Skeletal muscle satellite cell (primary cell): ENCODE results near the gene BRAF.
A peak's percentile ranks its signal among the peaks of the same experiment; 100 is the strongest.
"Not testable (repeated sequence)": the region's sequence is repeated elsewhere in the genome, so short reads cannot be mapped to it uniquely, and the experiment has no call there.

Source experiments
- H3K27me3 ChIP-seq: 2 replicates; pipeline ENCODE4 v1.7.0; 2013; ENCODE audit warnings: low read length; ENCODE audit not compliant: control insufficient read depth, insufficient read depth
- H3K36me3 ChIP-seq: 2 replicates; pipeline ENCODE4 v1.7.0; 2013; ENCODE audit warnings: mild to moderate bottlenecking, control low read depth, low read length; ENCODE audit not compliant: insufficient read depth
- H3K4me1 ChIP-seq: 2 replicates; pipeline ENCODE4 v1.7.0; 2013; ENCODE audit warnings: low read length; ENCODE audit not compliant: control insufficient read depth, insufficient read depth
- H3K4me2 ChIP-seq: 2 replicates; pipeline ENCODE4 v1.7.0; 2013; ENCODE audit warnings: mild to moderate bottlenecking, low read length
- H3K4me3 ChIP-seq: 2 replicates; pipeline ENCODE4 v1.7.0; 2013; ENCODE audit warnings: low read length
- H3K9ac ChIP-seq: 2 replicates; pipeline ENCODE4 v1.7.0; 2013; ENCODE audit warnings: mild to moderate bottlenecking, low read depth, low read length, moderate library complexity
- H3K9me3 ChIP-seq: replicated peaks from 2 replicates; pipeline ENCODE4 v1.7.0; 2013; ENCODE audit warnings: mild to moderate bottlenecking, control low read depth, low read length

The BRAF gene

GRCh38 chr7:140723574-140723973 lies 201.2 kb downstream of the BRAF start:
- H3K9me3 ChIP-seq, result no peaks in the 10 kb centered on the region
- H3K4me2 ChIP-seq, result no peak overlapping the region
- H3K4me3 ChIP-seq, result no peak overlapping the region
- H3K9ac ChIP-seq, result no peak overlapping the region
- H3K36me3 ChIP-seq, result peaks cover 8% of the 10 kb centered on the region
- H3K4me1 ChIP-seq, result peaks cover 11% of the 10 kb centered on the region
- no peaks in the 10 kb centered on the region for H3K27me3 ChIP-seq

- Histone ChIP-seq H3K4me1 (peaks cover 7% of the 10 kb centered on the region), H3K4me2 (no peak overlapping the region), H3K9me3 (no peaks in the 10 kb centered on the region), H3K4me3 (no peak overlapping the region), H3K36me3 (peaks cover 8% of the 10 kb centered on the region), H3K9ac (no peak overlapping the region), H3K27me3 (no peaks in the 10 kb centered on the region)
Measured at GRCh38 chr7:140723006-140723405, 201.7 kb downstream of the BRAF start.

DNA sequence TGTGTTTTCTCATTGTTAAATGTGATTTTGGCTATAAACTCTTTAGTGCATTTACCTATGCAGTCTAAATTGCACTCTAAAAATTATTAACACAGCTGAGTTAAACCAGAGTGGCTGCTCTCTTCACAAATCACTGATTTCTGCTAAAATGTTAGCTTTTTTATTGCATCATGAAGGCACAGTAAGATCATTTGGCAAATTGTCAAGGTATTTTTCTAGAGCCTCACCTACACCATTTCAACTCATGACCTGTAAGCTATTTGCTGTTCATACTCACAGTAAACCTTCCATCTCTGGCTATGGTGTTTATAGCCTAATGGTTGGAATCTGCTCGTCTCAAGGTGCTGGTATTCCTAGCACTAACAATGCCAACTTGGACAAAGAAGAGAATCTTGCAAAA lies 202.5 kb downstream of the BRAF start:
- no peaks in the 10 kb centered on the region for H3K4me1 ChIP-seq
- no peak overlapping the region for H3K4me2 ChIP-seq
- no peak overlapping the region for H3K9ac ChIP-seq
- no peaks in the 10 kb centered on the region for H3K27me3 ChIP-seq
- no peak overlapping the region for H3K4me3 ChIP-seq
- H3K36me3 ChIP-seq, result peaks cover 8% of the 10 kb centered on the region
- no peaks in the 10 kb centered on the region for H3K9me3 ChIP-seq

GRCh38 chr7:140719721-140720120 lies 205.0 kb downstream of the BRAF start:
- no peaks in the 10 kb centered on the region for H3K9me3 ChIP-seq
- H3K4me3 ChIP-seq, result no peak overlapping the region
- H3K4me1 ChIP-seq, result no peaks in the 10 kb centered on the region
- no peak overlapping the region for H3K4me2 ChIP-seq
- H3K36me3 ChIP-seq, result peaks cover 4% of the 10 kb centered on the region
- no peaks in the 10 kb centered on the region for H3K27me3 ChIP-seq
- no peak overlapping the region for H3K9ac ChIP-seq

DNA sequence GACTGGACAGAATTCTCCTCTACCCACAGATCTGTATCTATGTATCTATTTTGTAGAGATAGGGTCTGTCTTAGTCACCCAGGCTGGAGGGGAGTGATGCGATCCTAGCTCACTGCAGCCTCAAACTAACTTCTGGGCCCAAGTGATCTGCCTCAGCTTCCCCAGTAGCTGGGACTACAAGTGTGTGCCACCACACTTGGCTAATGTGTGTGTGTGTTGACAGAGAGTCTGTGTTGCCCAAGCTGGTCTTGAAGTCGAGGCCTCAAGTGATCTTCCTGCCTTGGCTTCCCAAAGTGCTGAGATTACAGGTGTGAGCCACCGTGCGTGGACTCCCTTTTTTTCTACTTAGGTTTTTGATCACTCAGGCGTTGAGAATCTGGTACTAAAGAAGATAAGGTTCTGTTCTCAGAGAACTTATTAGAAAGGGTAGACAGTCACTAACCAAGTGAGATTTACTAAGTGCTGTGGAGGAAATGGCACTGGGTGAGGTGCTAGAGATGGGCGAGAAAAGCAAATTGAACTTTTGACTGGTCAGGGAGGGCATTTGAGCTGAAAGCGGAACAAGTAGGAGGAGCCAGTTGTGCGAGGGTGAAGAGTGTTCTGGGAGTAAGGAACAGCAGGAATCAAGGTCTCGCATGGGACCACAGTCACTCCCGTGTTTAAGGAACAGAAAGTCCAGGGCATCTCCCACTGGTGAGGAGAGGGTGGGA lies 210.2 kb downstream of the BRAF start:
- H3K9ac ChIP-seq, result no peak overlapping the region
- H3K27me3 ChIP-seq, result no peaks in the 10 kb centered on the region
- no peaks in the 10 kb centered on the region for H3K36me3 ChIP-seq
- no peaks in the 10 kb centered on the region for H3K4me1 ChIP-seq
- no peak overlapping the region for H3K4me3 ChIP-seq
- H3K9me3 ChIP-seq, result no peaks in the 10 kb centered on the region
- no peak overlapping the region for H3K4me2 ChIP-seq

DNA sequence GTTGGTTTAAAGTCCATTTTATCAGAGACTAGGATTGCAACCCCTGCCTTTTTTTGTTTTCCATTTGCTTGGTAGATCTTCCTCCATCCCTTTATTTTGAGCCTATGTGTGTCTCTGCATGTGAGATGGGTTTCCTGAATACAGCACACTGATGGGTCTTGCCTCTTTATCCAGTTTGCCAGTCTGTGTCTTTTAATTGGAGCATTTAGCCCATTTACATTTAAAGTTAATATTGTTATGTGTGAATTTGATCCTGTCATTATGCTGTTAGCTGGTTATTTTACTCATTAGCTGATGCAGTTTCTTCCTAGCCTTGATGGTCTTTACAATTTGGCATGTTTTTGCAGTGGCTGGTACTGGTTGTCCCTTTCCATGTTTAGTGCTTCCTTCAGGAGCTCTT lies 212.3 kb downstream of the BRAF start:
- not testable (repeated sequence) for H3K9me3 ChIP-seq

DNA sequence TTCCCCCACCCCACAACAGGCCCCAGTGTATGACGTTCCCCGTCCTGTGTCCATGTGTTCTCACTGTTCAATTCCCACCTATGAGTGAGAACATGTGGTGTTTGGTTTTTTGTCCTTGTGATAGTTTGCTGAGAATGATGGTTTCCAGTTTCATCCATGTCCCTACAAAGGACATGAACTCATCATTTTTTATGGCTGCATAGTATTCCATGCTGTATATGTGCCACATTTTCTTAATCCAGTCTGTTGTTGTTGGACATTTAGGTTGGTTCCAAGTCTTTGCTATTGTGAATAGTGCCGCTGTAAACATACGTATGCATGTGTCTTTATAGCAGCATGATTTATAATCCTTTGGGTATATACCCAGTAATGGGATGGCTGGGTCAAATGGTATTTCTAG lies 216.0 kb downstream of the BRAF start:
- not testable (repeated sequence) for H3K9me3 ChIP-seq, H3K27me3 ChIP-seq, H3K4me1 ChIP-seq, H3K4me3 ChIP-seq, H3K9ac ChIP-seq, H3K4me2 ChIP-seq
- peaks cover 17% of the 10 kb centered on the region for H3K36me3 ChIP-seq

More for the DNA sequence above, 212.3 kb downstream of the BRAF start:
- H3K9ac ChIP-seq, H3K36me3 ChIP-seq, H3K4me3 ChIP-seq, H3K4me1 ChIP-seq, H3K27me3 ChIP-seq, H3K4me2 ChIP-seq: not testable (repeated sequence)

GRCh38 chr7:140707132-140707531 lies 217.6 kb downstream of the BRAF start:
- no peaks in the 10 kb centered on the region for H3K9me3 ChIP-seq
- H3K9ac ChIP-seq, result no peak overlapping the region
- no peak overlapping the region for H3K4me3 ChIP-seq
- no peaks in the 10 kb centered on the region for H3K4me1 ChIP-seq
- peaks cover 17% of the 10 kb centered on the region for H3K36me3 ChIP-seq
- H3K27me3 ChIP-seq, result no peaks in the 10 kb centered on the region
- no peak overlapping the region for H3K4me2 ChIP-seq

DNA sequence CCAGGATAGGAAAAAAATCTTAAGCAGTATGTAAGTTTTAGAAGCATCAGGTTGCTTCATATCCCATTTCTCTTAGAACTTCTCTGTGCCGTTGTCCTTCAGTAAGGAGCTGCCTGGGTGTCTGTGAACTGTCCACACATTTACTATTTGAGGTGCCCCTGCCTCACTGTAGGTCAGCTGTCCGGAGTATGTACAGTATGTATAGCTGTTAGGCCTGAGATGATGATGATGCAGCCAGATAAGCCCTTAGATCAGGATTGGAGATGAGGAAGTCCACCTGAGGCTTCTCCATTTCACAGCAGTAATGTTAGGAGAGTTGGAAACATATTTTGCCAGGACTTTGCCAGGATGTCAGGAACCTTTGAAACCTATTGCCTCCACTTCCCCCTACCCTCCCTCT lies 220.5 kb downstream of the BRAF start:
- Histone ChIP-seq H3K4me3 (no peak overlapping the region), H3K36me3 (peaks cover 17% of the 10 kb centered on the region), H3K4me2 (no peak overlapping the region), H3K9me3 (no peaks in the 10 kb centered on the region), H3K9ac (no peak overlapping the region), H3K4me1 (no peaks in the 10 kb centered on the region), H3K27me3 (no peaks in the 10 kb centered on the region)

DNA sequence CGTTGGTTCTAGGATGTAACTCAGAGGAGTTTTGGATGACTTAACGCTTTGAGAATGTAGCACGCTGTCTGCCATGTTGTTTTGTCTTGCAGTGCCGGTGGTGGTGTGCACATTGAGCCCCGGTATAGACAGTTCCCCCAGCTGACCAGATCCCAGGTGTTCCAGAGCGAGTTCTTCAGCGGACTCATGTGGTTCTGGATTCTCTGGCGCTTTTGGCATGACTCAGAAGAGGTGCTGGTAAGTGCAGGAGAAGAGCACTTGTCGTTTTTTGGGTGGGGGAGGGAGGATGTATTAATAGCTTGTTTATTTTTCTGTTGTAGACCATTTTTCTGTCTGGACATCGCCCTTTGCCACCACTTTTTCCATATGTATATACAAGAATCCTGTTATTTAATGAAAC lies 222.0 kb downstream of the BRAF start:
- H3K4me1 ChIP-seq, result peaks cover 8% of the 10 kb centered on the region
- H3K9me3 ChIP-seq, result no peaks in the 10 kb centered on the region
- no peak overlapping the region for H3K4me2 ChIP-seq
- H3K9ac ChIP-seq, result no peak overlapping the region
- peaks cover 17% of the 10 kb centered on the region for H3K36me3 ChIP-seq
- H3K4me3 ChIP-seq, result no peak overlapping the region
- H3K27me3 ChIP-seq, result no peaks in the 10 kb centered on the region

DNA sequence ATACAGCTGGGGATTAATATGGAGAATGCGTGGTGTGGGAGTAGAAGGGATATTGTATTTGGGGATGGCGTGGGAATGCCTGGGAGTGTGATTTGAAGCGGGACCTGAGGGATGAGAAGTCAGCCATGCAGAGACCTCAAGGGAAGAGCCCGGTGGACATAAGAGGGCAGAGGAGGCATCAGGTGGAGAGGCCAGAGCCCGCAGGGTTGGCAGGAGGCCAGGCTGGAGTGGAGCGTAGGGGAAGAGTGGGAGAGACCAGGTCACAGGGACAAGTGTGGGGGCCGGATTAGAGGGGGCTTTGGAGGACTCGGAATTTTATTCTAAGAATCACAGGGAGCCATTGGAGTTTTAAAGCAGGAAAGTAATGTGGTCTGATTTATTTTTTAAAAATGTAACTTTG lies 226.3 kb downstream of the BRAF start:
- Histone ChIP-seq H3K9me3 (no peaks in the 10 kb centered on the region), H3K4me1 (peaks cover 15% of the 10 kb centered on the region), H3K9ac (no peak overlapping the region), H3K4me2 (peak overlapping the region; percentile 83), H3K27me3 (no peaks in the 10 kb centered on the region), H3K36me3 (no peaks in the 10 kb centered on the region), H3K4me3 (peak overlapping the region; percentile 87)

DNA sequence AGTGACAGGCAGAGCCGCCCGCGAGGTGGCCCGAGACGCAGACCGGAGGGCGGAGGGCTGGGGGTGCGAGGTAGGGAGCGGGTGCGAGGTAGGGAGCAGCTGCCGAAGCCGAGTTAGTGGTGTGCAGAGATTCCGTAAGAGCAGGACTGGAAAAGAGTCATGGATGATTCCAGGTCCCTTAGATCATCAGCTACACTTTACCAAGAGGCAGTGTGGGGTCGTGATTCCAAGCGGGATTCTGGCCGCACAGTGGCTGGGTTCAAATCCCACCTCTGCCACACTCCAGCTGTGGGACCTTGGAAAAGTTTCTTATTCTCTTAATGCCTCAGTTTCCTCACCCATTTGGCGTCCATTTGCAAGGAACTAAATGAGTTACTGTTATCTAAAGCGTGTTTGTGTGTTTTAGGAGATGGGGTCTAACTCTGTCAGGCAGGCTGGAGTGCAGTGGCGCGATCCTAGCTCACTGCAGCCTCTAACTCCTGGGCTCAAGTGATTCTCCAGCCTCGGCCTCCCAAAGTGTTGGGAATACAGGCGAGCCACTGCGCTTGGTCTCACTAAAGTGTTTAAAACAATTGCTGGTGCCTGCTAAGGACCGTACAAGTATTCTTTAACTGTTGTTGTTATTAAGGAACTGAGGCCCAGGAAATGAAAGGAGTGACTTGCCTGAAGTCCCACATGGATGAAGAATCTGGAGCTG lies 227.1 kb downstream of the BRAF start:
- H3K4me2 ChIP-seq, result peak overlapping the region; percentile 83
- H3K27me3 ChIP-seq, result no peaks in the 10 kb centered on the region
- no peaks in the 10 kb centered on the region for H3K9me3 ChIP-seq
- H3K9ac ChIP-seq, result peak overlapping the region; percentile 95
- H3K4me3 ChIP-seq, result peak overlapping the region; percentile 87
- H3K4me1 ChIP-seq, result peaks cover 15% of the 10 kb centered on the region
- H3K36me3 ChIP-seq, result no peaks in the 10 kb centered on the region
